GM23338 (cell line): ENCODE data around the gene FKBP6. TPM values are rescaled to one million over a fixed set of nuclear protein-coding genes. Genes with fewer than 3 reads are reported as not detected.

Experiments
- ATAC-seq: fragments of 200-7000 bp; cut with Tn5 transposase; 3 replicates; pipeline ENCODE4 v1.9.1; 2020
- DNase-seq: peaks from one replicate; pipeline ENCODE4 v3.0.0-alpha.2; 2015; ENCODE audit warnings: low spot score
- H2AFZ ChIP-seq: fragments of 200-600 bp; sonication (generic); 2 replicates; pipeline ENCODE4 v1.8.0; 2016; ENCODE audit warnings: antibody characterized with exemption, mild to moderate bottlenecking, moderate library complexity
- H3F3A ChIP-seq: fragments of 200-600 bp; sonication (generic); replicated peaks from 2 replicates; pipeline ENCODE4 v1.8.0; 2017; ENCODE audit warnings: antibody characterized with exemption, mixed run types, low read depth
- H3K27ac ChIP-seq: fragments of 200-600 bp; sonication (generic); 2 replicates; pipeline ENCODE4 v1.6.1; 2016; ENCODE audit warnings: low read depth
- H3K27me3 ChIP-seq: fragments of 200-600 bp; sonication (generic); 2 replicates; pipeline ENCODE4 v1.8.0; 2016; ENCODE audit warnings: mild to moderate bottlenecking, mixed run types, moderate library complexity; ENCODE audit not compliant: insufficient read depth
- H3K36me3 ChIP-seq: fragments of 200-600 bp; sonication (generic); 2 replicates; pipeline ENCODE4 v1.8.0; 2016; ENCODE audit warnings: mild to moderate bottlenecking; ENCODE audit not compliant: insufficient read depth
- H3K4me1 ChIP-seq: fragments of 200-600 bp; sonication (generic); 2 replicates; pipeline ENCODE4 v1.8.0; 2016; ENCODE audit warnings: mild to moderate bottlenecking, moderate library complexity; ENCODE audit not compliant: insufficient read depth
- H3K4me2 ChIP-seq: fragments of 200-600 bp; sonication (generic); 2 replicates; pipeline ENCODE4 v1.7.1; 2017; ENCODE audit warnings: mixed run types
- H3K4me3 ChIP-seq: fragments of 200-600 bp; sonication (generic); 2 replicates; pipeline ENCODE4 v1.6.1; 2016; ENCODE audit warnings: mixed run types
- H3K79me2 ChIP-seq: fragments of 200-600 bp; sonication (generic); replicated peaks from 2 replicates; pipeline ENCODE4 v1.8.0; 2017; ENCODE audit warnings: mild to moderate bottlenecking; ENCODE audit not compliant: insufficient read depth
- H3K9me2 ChIP-seq: fragments of 200-600 bp; sonication (generic); 2 replicates; pipeline ENCODE4 v1.8.0; 2017; ENCODE audit not compliant: insufficient read depth
- H4K20me1 ChIP-seq: fragments of 200-600 bp; sonication (generic); replicated peaks from 2 replicates; pipeline ENCODE4 v1.8.0; 2017; ENCODE audit warnings: mild to moderate bottlenecking; ENCODE audit not compliant: insufficient read depth
- H3K27ac Mint-ChIP-seq: 2 replicates; pipeline ENCODE4 v1.8.0; 2020; ENCODE audit warnings: inconsistent platforms, mild to moderate bottlenecking, moderate library complexity, mixed read lengths
- H3K27me3 Mint-ChIP-seq: 3 replicates; pipeline ENCODE4 v1.8.0; 2022; ENCODE audit warnings: low read depth, mild to moderate bottlenecking, moderate library complexity, mixed read lengths, inconsistent platforms; ENCODE audit not compliant: insufficient read depth, poor library complexity
- H3K36me3 Mint-ChIP-seq: 3 replicates; pipeline ENCODE4 v1.8.0; 2021; ENCODE audit warnings: low read depth, mild to moderate bottlenecking, inconsistent platforms, moderate library complexity, mixed read lengths
- H3K4me1 Mint-ChIP-seq: 3 replicates; pipeline ENCODE4 v1.8.0; 2020; ENCODE audit warnings: mild to moderate bottlenecking, inconsistent platforms, mixed read lengths
- H3K4me3 Mint-ChIP-seq: 3 replicates; pipeline ENCODE4 v1.8.0; 2021; ENCODE audit warnings: moderate library complexity, mild to moderate bottlenecking, inconsistent platforms, mixed read lengths
- H3K9me3 Mint-ChIP-seq: 3 replicates; pipeline ENCODE4 v1.8.0; 2020; ENCODE audit warnings: moderate library complexity, mild to moderate bottlenecking, inconsistent platforms, mixed read lengths
- CREB1 ChIP-seq: fragments of 250-450 bp; sonication (Bioruptor Pico); IDR thresholded peaks from 2 replicates; pipeline ENCODE4 v1.5.0; 2020; ENCODE audit warnings: low read depth, mild to moderate bottlenecking, moderate library complexity
- NANOG ChIP-seq: IDR thresholded peaks from 2 replicates; pipeline ENCODE4 v1.6.1; 2016; ENCODE audit warnings: antibody characterized with exemption, borderline replicate concordance
- POLR2AphosphoS5 ChIP-seq: IDR thresholded peaks from 2 replicates; pipeline ENCODE4 v1.6.1; 2016; ENCODE audit warnings: antibody characterized with exemption, low read depth
- ZNF331 ChIP-seq: fragments of 250-450 bp; sonication (Bioruptor Pico); IDR thresholded peaks from 2 replicates; pipeline ENCODE4 v1.5.0; 2020; ENCODE audit warnings: low read depth, mild to moderate bottlenecking, moderate library complexity
- polyA plus RNA-seq: library from polyadenylated mRNA; unstranded; fragments of >200 nt; fragmentation: Nextera tagmentation; extraction: Ambion mirVana; gene quantifications from 2 replicates; pipeline ENCODE4 v1.2.1, GENCODE V29; 2016
- total RNA-seq: library from RNA; depleted of rRNA; stranded (reverse); fragments of >200 nt; shearing (Covaris generic); gene quantifications from 2 replicates; pipeline ENCODE4 v1.2.3, GENCODE V29; 2014
- TF ChIP-seq, protein P1 (sequence below): fragments of 250-450 bp; sonication (Bioruptor Pico); IDR thresholded peaks from 2 replicates; pipeline ENCODE4 v1.5.0; 2020; ENCODE audit warnings: mild to moderate bottlenecking, moderate library complexity
- TF ChIP-seq, protein P2 (sequence below), 2 experiments: fragments of 200-600 bp in 1 of 2; sonication (generic) in 1 of 2; conservative IDR thresholded peaks; 2 replicates each; pipeline versions ENCODE4 v1.5.1 to v1.6.1; 2016 to 2017; ENCODE audit warnings: antibody characterized with exemption in 2 of 2, low read depth in 2 of 2, mild to moderate bottlenecking in 2 of 2, moderate library complexity in 1 of 2

FKBP6 gene
- total and polyA plus RNA-seq, 2 experiments from 2014 or later, result 0.15 TPM; not detected in 1

DNA sequence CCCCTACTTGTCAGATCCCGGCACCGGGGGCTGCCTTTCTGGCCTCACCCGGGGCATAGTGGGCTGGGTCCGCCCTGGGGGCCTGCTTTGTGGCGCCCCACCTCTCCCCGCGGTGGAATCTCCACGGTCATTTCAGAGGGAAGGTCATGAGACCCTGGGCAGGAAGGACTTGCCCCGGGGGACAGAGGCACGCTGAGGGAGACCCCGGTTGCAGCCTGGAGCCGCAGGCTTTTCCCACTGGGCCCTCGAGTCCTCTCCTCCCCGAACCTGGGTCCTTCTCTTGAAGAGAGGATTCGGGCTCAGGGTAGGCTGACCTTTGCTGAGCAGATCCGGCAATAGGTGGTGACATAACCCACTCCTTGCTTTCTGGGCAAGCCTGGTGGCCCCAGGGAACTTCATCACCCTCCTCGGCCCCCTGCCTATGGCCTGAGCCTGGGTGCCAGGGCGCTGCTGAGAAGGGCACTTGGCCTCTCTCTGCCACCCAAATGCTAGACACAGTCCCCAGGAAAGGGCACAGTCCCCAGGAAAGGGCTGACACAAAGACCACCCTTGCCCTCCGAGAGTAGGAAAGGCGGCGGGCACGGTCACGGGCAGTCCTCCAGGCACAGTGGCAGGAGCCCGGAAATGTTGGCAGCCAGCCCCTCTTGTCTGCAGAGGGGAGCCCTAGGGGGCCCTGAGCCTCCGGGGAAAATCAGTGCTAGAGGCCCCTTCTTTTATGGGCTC, 36.2 kb downstream of the FKBP6 start (continued):
- TF ChIP-seq, protein P1, sequence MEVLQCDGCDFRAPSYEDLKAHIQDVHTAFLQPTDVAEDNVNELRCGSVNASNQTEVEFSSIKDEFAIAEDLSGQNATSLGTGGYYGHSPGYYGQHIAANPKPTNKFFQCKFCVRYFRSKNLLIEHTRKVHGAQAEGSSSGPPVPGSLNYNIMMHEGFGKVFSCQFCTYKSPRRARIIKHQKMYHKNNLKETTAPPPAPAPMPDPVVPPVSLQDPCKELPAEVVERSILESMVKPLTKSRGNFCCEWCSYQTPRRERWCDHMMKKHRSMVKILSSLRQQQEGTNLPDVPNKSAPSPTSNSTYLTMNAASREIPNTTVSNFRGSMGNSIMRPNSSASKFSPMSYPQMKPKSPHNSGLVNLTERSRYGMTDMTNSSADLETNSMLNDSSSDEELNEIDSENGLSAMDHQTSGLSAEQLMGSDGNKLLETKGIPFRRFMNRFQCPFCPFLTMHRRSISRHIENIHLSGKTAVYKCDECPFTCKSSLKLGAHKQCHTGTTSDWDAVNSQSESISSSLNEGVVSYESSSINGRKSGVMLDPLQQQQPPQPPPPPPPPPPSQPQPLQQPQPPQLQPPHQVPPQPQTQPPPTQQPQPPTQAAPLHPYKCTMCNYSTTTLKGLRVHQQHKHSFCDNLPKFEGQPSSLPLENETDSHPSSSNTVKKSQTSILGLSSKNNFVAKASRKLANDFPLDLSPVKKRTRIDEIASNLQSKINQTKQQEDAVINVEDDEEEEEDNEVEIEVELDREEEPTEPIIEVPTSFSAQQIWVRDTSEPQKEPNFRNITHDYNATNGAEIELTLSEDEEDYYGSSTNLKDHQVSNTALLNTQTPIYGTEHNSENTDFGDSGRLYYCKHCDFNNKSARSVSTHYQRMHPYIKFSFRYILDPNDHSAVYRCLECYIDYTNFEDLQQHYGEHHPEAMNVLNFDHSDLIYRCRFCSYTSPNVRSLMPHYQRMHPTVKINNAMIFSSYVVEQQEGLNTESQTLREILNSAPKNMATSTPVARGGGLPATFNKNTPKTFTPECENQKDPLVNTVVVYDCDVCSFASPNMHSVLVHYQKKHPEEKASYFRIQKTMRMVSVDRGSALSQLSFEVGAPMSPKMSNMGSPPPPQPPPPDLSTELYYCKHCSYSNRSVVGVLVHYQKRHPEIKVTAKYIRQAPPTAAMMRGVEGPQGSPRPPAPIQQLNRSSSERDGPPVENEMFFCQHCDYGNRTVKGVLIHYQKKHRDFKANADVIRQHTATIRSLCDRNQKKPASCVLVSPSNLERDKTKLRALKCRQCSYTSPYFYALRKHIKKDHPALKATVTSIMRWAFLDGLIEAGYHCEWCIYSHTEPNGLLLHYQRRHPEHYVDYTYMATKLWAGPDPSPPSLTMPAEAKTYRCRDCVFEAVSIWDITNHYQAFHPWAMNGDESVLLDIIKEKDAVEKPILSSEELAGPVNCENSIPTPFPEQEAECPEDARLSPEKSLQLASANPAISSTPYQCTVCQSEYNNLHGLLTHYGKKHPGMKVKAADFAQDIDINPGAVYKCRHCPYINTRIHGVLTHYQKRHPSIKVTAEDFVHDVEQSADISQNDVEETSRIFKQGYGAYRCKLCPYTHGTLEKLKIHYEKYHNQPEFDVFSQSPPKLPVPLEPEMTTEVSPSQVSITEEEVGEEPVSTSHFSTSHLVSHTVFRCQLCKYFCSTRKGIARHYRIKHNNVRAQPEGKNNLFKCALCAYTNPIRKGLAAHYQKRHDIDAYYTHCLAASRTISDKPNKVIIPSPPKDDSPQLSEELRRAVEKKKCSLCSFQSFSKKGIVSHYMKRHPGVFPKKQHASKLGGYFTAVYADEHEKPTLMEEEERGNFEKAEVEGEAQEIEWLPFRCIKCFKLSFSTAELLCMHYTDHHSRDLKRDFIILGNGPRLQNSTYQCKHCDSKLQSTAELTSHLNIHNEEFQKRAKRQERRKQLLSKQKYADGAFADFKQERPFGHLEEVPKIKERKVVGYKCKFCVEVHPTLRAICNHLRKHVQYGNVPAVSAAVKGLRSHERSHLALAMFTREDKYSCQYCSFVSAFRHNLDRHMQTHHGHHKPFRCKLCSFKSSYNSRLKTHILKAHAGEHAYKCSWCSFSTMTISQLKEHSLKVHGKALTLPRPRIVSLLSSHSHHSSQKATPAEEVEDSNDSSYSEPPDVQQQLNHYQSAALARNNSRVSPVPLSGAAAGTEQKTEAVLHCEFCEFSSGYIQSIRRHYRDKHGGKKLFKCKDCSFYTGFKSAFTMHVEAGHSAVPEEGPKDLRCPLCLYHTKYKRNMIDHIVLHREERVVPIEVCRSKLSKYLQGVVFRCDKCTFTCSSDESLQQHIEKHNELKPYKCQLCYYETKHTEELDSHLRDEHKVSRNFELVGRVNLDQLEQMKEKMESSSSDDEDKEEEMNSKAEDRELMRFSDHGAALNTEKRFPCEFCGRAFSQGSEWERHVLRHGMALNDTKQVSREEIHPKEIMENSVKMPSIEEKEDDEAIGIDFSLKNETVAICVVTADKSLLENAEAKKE, result no peak
- TF ChIP-seq NANOG (no peak), ZNF331 (CRISPR knock-in tag) (no peak)

DNA sequence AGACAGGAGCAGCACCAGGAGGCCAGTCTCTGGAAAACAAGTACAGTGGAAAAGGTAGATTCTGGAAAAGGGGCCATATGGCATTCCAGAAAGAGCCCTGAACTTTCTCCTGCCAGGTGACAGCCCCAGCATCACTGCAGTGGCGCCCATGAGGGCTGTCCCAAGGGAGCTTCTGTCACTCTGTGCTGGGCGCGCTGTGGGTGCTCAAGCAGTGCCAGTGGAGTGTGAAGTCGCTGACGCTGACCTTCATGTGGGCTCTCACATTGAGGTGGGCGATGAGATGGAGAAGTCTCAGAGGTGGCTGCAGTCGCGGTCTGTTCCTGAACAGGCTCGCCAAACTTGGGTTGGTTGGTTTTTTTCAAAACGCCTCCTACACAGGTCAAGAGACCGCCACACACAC, 38.2 kb downstream of the FKBP6 start:
- Histone ChIP-seq H3K36me3 (no peaks in the 10 kb centered on the region), H3K27me3 (no peaks in the 10 kb centered on the region), H3F3A (no peaks in the 10 kb centered on the region), H3K27ac (no peak overlapping the region), H3K79me2 (no peaks in the 10 kb centered on the region), H4K20me1 (no peaks in the 10 kb centered on the region), H3K4me3 (no peak overlapping the region), H2AFZ (no peak overlapping the region), H3K4me2 (no peak overlapping the region), H3K9me2 (no peaks in the 10 kb centered on the region), H3K4me1 (no peaks in the 10 kb centered on the region)
- Mint-ChIP-seq H3K27ac (no peak overlapping the region), H3K4me3 (no peak overlapping the region), H3K4me1 (peaks cover 2% of the 10 kb centered on the region; the same call in 1 of the 3 replicates), H3K27me3 (peaks cover 9% of the 10 kb centered on the region), H3K9me3 (no peaks in the 10 kb centered on the region), H3K36me3 (no peaks in the 10 kb centered on the region)
- ATAC-seq (no peak), DNase-seq (no peak)
- no peak for TF ChIP-seq ZNF331 (CRISPR knock-in tag)
- no peak for TF ChIP-seq POLR2AphosphoS5
- no peak for TF ChIP-seq CREB1
- TF ChIP-seq, protein P1, result no peak
- no peak for TF ChIP-seq NANOG
- TF ChIP-seq, protein P2, sequence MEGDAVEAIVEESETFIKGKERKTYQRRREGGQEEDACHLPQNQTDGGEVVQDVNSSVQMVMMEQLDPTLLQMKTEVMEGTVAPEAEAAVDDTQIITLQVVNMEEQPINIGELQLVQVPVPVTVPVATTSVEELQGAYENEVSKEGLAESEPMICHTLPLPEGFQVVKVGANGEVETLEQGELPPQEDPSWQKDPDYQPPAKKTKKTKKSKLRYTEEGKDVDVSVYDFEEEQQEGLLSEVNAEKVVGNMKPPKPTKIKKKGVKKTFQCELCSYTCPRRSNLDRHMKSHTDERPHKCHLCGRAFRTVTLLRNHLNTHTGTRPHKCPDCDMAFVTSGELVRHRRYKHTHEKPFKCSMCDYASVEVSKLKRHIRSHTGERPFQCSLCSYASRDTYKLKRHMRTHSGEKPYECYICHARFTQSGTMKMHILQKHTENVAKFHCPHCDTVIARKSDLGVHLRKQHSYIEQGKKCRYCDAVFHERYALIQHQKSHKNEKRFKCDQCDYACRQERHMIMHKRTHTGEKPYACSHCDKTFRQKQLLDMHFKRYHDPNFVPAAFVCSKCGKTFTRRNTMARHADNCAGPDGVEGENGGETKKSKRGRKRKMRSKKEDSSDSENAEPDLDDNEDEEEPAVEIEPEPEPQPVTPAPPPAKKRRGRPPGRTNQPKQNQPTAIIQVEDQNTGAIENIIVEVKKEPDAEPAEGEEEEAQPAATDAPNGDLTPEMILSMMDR (conservative IDR thresholded peaks at IDR 0.05; ENCODE audit: low read depth in 2 of 2), result no peak
